Measurements from ENCODE around the gene ACOX1.

Gene ACOX1

GRCh38 chr17:75920045-75920560 is 58.9 kb downstream of the ACOX1 start:
- Mint-ChIP-seq H3K27me3 (no peaks in the 10 kb centered on the region), H3K4me1 (ENCODE audit: low read depth) (no peaks in the 10 kb centered on the region), H3K9me3 (ENCODE audit: low read depth) (no peaks in the 10 kb centered on the region), H3K27ac (no peak overlapping the region), H3K36me3 (no peaks in the 10 kb centered on the region), H3K4me3 (no peak overlapping the region)

- Mint-ChIP-seq H3K4me1 (ENCODE audit: low read depth) (no peaks in the 10 kb centered on the region), H3K36me3 (no peaks in the 10 kb centered on the region), H3K27me3 (no peaks in the 10 kb centered on the region), H3K27ac (no peak overlapping the region), H3K4me3 (no peak overlapping the region), H3K9me3 (ENCODE audit: low read depth) (no peaks in the 10 kb centered on the region)
Measured at GRCh38 chr17:75919611-75920010, 59.4 kb downstream of the ACOX1 start.

GRCh38 chr17:75917917-75918445 is 61.0 kb downstream of the ACOX1 start:
- Mint-ChIP-seq H3K4me1 (ENCODE audit: low read depth) (no peaks in the 10 kb centered on the region), H3K27me3 (no peaks in the 10 kb centered on the region), H3K36me3 (no peaks in the 10 kb centered on the region), H3K27ac (no peak overlapping the region), H3K9me3 (ENCODE audit: low read depth) (no peaks in the 10 kb centered on the region), H3K4me3 (no peak overlapping the region)

GRCh38 chr17:75917141-75917916 is 61.6 kb downstream of the ACOX1 start:
- Mint-ChIP-seq H3K27ac (no peak overlapping the region), H3K27me3 (no peaks in the 10 kb centered on the region), H3K4me1 (ENCODE audit: low read depth) (no peaks in the 10 kb centered on the region), H3K4me3 (no peak overlapping the region), H3K36me3 (no peaks in the 10 kb centered on the region), H3K9me3 (ENCODE audit: low read depth) (no peaks in the 10 kb centered on the region)

GRCh38 chr17:75915268-75915667 is 63.7 kb downstream of the ACOX1 start:
- H3K27me3 Mint-ChIP-seq, result no peaks in the 10 kb centered on the region
- H3K9me3 Mint-ChIP-seq (ENCODE audit: low read depth), result no peaks in the 10 kb centered on the region
- H3K36me3 Mint-ChIP-seq, result no peaks in the 10 kb centered on the region
- H3K4me3 Mint-ChIP-seq, result no peak overlapping the region
- H3K27ac Mint-ChIP-seq, result no peak overlapping the region
- H3K4me1 Mint-ChIP-seq (ENCODE audit: low read depth), result no peaks in the 10 kb centered on the region

GRCh38 chr17:75914643-75915267 is 64.2 kb downstream of the ACOX1 start:
- Mint-ChIP-seq H3K4me1 (ENCODE audit: low read depth) (peaks cover 3% of the 10 kb centered on the region), H3K27me3 (no peaks in the 10 kb centered on the region), H3K9me3 (ENCODE audit: low read depth) (no peaks in the 10 kb centered on the region), H3K27ac (no peak overlapping the region), H3K36me3 (no peaks in the 10 kb centered on the region), H3K4me3 (no peak overlapping the region)

GRCh38 chr17:75913537-75914210 is 65.3 kb downstream of the ACOX1 start:
- H3K27me3 Mint-ChIP-seq, result no peaks in the 10 kb centered on the region

GRCh38 chr17:75910699-75911098 is 68.3 kb downstream of the ACOX1 start:
- Mint-ChIP-seq H3K9me3 (ENCODE audit: low read depth) (no peaks in the 10 kb centered on the region), H3K27ac (no peak overlapping the region), H3K36me3 (no peaks in the 10 kb centered on the region)

More at GRCh38 chr17:75913537-75914210, 65.3 kb downstream of the ACOX1 start:
- H3K4me3 Mint-ChIP-seq, result no peak overlapping the region
- H3K36me3 Mint-ChIP-seq, result no peaks in the 10 kb centered on the region
- H3K4me1 Mint-ChIP-seq (ENCODE audit: low read depth), result peaks cover 8% of the 10 kb centered on the region
- H3K9me3 Mint-ChIP-seq (ENCODE audit: low read depth), result no peaks in the 10 kb centered on the region
- H3K27ac Mint-ChIP-seq, result no peak overlapping the region

GRCh38 chr17:75909812-75910274 is 69.1 kb downstream of the ACOX1 start:
- Mint-ChIP-seq H3K27ac (peak overlapping the region; percentile 50), H3K4me3 (no peak overlapping the region), H3K4me1 (ENCODE audit: low read depth) (peaks cover 18% of the 10 kb centered on the region), H3K27me3 (no peaks in the 10 kb centered on the region), H3K9me3 (ENCODE audit: low read depth) (no peaks in the 10 kb centered on the region), H3K36me3 (no peaks in the 10 kb centered on the region)

More at GRCh38 chr17:75910699-75911098, 68.3 kb downstream of the ACOX1 start:
- Mint-ChIP-seq H3K4me3 (no peak overlapping the region), H3K27me3 (no peaks in the 10 kb centered on the region), H3K4me1 (ENCODE audit: low read depth) (peaks cover 15% of the 10 kb centered on the region)

GRCh38 chr17:75909051-75909811 is 69.7 kb downstream of the ACOX1 start:
- Mint-ChIP-seq H3K9me3 (ENCODE audit: low read depth) (no peaks in the 10 kb centered on the region), H3K4me1 (ENCODE audit: low read depth) (peaks cover 18% of the 10 kb centered on the region), H3K27me3 (no peaks in the 10 kb centered on the region), H3K36me3 (no peaks in the 10 kb centered on the region), H3K27ac (no peak overlapping the region), H3K4me3 (no peak overlapping the region)

GRCh38 chr17:75908201-75908600 is 70.8 kb downstream of the ACOX1 start:
- Mint-ChIP-seq H3K4me1 (ENCODE audit: low read depth) (peaks cover 20% of the 10 kb centered on the region), H3K9me3 (ENCODE audit: low read depth) (no peaks in the 10 kb centered on the region), H3K27me3 (no peaks in the 10 kb centered on the region), H3K36me3 (no peaks in the 10 kb centered on the region), H3K4me3 (no peak overlapping the region), H3K27ac (no peak overlapping the region)

GRCh38 chr17:75906143-75906884 is 72.7 kb downstream of the ACOX1 start:
- H3K9me3 Mint-ChIP-seq (ENCODE audit: low read depth), result no peaks in the 10 kb centered on the region
- no peaks in the 10 kb centered on the region for H3K27me3 Mint-ChIP-seq
- H3K4me3 Mint-ChIP-seq, result peak overlapping the region; percentile 59
- peak overlapping the region; percentile 41 for H3K27ac Mint-ChIP-seq
- no peaks in the 10 kb centered on the region for H3K36me3 Mint-ChIP-seq
- peaks cover 20% of the 10 kb centered on the region for H3K4me1 Mint-ChIP-seq (ENCODE audit: low read depth)

GRCh38 chr17:75904749-75905521 is 74.0 kb downstream of the ACOX1 start, which contains the start of gene MRPL38:
TSS of gene MRPL38 (minus strand) at chr17:75904884. CDS start at chr17:75904875, 9 bp downstream.
- H3K27me3 Mint-ChIP-seq, result no peaks in the 10 kb centered on the region
- H3K4me3 Mint-ChIP-seq, result peak within 1 kb of the TSS; percentile 97
- H3K36me3 Mint-ChIP-seq, result no peaks in the 10 kb centered on the region
- H3K27ac Mint-ChIP-seq, result peak within 1 kb of the TSS; percentile 96
- no peaks in the 10 kb centered on the region for H3K9me3 Mint-ChIP-seq (ENCODE audit: low read depth)
- H3K4me1 Mint-ChIP-seq (ENCODE audit: low read depth), result peaks cover 19% of the 10 kb centered on the region
